Measurements from ENCODE around the gene KRT33A. TPM values are rescaled to one million over a fixed set of nuclear protein-coding genes. Genes with fewer than 3 reads are reported as not detected.
"Not testable (repeated sequence)": the region's sequence is repeated elsewhere in the genome, so short reads cannot be mapped to it uniquely, and the experiment has no call there.

The KRT33A gene
- total and polyA plus RNA-seq, 2 experiments from 2014 or later: not detected

DNA sequence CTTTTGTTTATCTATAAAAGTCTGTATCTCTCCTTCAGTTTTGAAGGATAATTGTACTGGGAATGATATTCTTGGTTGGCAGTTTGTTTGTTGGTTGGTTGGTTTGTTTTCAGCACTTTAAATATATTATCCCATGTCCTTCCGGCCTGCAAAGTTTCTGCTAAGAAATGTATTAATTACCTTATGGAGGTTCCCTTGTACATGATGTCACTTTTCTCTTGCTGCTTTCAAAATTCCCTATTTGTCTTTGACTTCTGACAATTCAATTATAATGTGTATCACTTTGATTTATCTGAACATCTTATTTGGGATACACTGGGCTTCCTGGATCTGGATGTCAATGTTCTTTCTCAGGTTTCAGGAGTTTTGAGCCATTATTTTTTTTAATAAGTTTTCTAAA, 35.6 kb upstream of the KRT33A start:
- DNase-seq (ENCODE audit: low spot score): no peak
- Histone ChIP-seq H3K27ac (no peak overlapping the region), H2AFZ (no peak overlapping the region), H3K4me1 (ENCODE audit: insufficient read depth) (no peaks in the 10 kb centered on the region), H3K4me2 (no peak overlapping the region), H3K27me3 (no peaks in the 10 kb centered on the region), H3K9me2 (replicated peaks; ENCODE audit: insufficient read depth) (no peaks in the 10 kb centered on the region), H3K9me3 (ENCODE audit: low read depth) (no peaks in the 10 kb centered on the region), H3K36me3 (replicated peaks; ENCODE audit: insufficient read depth, low read depth) (no peaks in the 10 kb centered on the region), H3K79me2 (no peaks in the 10 kb centered on the region), H3K4me3 (no peak overlapping the region), H4K20me1 (ENCODE audit: insufficient read depth, poor library complexity, severe bottlenecking) (no peaks in the 10 kb centered on the region)
- WGBS (ENCODE audit: low lambda C conversion rate, missing lambda C conversion rate): 98% methylated on average over 1 of the region's 1 CpG
- TF ChIP-seq EZH2 (IDR thresholded peaks at IDR 0.05; ENCODE audit: borderline replicate concordance) (no peak), CTCF (IDR thresholded peaks at IDR 0.05; ENCODE audit: poor library complexity) (no peak), EZH2phosphoT487 (IDR thresholded peaks at IDR 0.05; ENCODE audit: low read depth, severe bottlenecking, unreplicated experiment) (no peak)

DNA sequence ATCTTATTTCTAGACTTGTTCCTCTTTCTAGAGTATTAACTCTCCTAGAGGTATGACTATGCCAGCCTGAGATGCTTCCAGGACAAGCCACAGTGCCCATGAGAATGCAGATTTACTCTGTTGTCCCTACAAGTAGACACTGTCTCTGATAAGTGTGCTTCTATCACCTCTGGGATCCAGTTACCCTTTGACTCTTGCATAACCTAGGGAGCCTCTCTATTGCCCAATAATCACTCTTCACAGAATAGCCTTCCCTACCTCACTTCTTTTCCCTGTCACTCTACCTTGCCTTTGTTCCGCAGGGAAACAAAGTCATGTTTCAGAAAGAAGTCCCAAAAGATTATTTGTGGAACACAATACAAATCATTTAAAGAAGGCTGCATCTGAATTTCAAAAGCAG, 33.1 kb upstream of the KRT33A start:
- H3K9me3 ChIP-seq (ENCODE audit: low read depth): no peaks in the 10 kb centered on the region
- TF ChIP-seq EZH2 (IDR thresholded peaks at IDR 0.05; ENCODE audit: borderline replicate concordance) (no peak), CTCF (IDR thresholded peaks at IDR 0.05; ENCODE audit: poor library complexity) (no peak)
- H3K27ac ChIP-seq: no peak overlapping the region
- no peak overlapping the region for H3K4me3 ChIP-seq
- no peaks in the 10 kb centered on the region for H3K4me1 ChIP-seq (ENCODE audit: insufficient read depth)
- H2AFZ ChIP-seq: no peak overlapping the region
- H3K36me3 ChIP-seq (replicated peaks; ENCODE audit: insufficient read depth, low read depth): no peaks in the 10 kb centered on the region
- H3K9me2 ChIP-seq (replicated peaks; ENCODE audit: insufficient read depth): no peaks in the 10 kb centered on the region
- DNase-seq (ENCODE audit: low spot score): no peak
- no peaks in the 10 kb centered on the region for H3K27me3 ChIP-seq
- no peaks in the 10 kb centered on the region for H3K79me2 ChIP-seq
- 90% methylated on average over 1 of the region's 1 CpG for WGBS (ENCODE audit: low lambda C conversion rate, missing lambda C conversion rate)
- H4K20me1 ChIP-seq (ENCODE audit: insufficient read depth, poor library complexity, severe bottlenecking): no peaks in the 10 kb centered on the region
- H3K4me2 ChIP-seq: no peak overlapping the region

GRCh38 chr17:41382394-41382793, 31.8 kb upstream of the KRT33A start:
- H3K4me2 ChIP-seq: no peak overlapping the region
- no peaks in the 10 kb centered on the region for H3K36me3 ChIP-seq (replicated peaks; ENCODE audit: insufficient read depth, low read depth)
- TF ChIP-seq EZH2phosphoT487 (IDR thresholded peaks at IDR 0.05; ENCODE audit: low read depth, severe bottlenecking, unreplicated experiment): no peak
- TF ChIP-seq EZH2 (IDR thresholded peaks at IDR 0.05; ENCODE audit: borderline replicate concordance): no peak
- no peak for TF ChIP-seq CTCF (IDR thresholded peaks at IDR 0.05; ENCODE audit: poor library complexity)
- H2AFZ ChIP-seq: no peak overlapping the region
- H3K4me3 ChIP-seq: no peak overlapping the region
- no peaks in the 10 kb centered on the region for H3K4me1 ChIP-seq (ENCODE audit: insufficient read depth)
- no peak overlapping the region for H3K27ac ChIP-seq
- 96% methylated on average over 1 of the region's 1 CpG for WGBS (ENCODE audit: low lambda C conversion rate, missing lambda C conversion rate)
- H3K9me3 ChIP-seq (ENCODE audit: low read depth): no peaks in the 10 kb centered on the region
- H3K9me2 ChIP-seq (replicated peaks; ENCODE audit: insufficient read depth): no peaks in the 10 kb centered on the region
- no peaks in the 10 kb centered on the region for H4K20me1 ChIP-seq (ENCODE audit: insufficient read depth, poor library complexity, severe bottlenecking)
- H3K27me3 ChIP-seq: no peaks in the 10 kb centered on the region
- DNase-seq (ENCODE audit: low spot score): no peak
- no peaks in the 10 kb centered on the region for H3K79me2 ChIP-seq

DNA sequence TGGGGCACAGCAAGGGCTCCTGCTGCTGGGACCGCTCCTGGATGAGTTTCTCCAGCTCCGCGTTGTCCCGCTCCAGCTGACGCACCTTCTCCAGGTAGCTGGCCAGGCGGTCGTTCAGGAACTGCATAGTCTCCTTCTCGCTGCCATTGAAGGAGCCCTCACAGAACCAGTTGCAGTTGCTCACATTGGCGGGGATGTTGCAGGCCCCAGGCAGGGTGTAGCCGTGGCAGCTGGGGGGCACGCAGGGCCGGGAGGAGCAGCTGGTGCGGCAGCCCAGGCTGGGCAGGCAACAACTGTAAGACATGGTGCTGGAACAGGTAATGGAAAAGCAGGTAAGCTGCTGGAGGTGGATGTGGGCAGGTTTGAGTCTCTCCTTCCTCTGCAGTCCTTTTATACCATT, 31.3 kb upstream of the KRT33A start, which contains the start of gene KRT34:
Gene KRT34, minus strand, starts transcription at position 364 of the 400 bp plus-strand sequence. Its CDS starts 60 bp downstream, at position 304.
- H3K9me2 ChIP-seq (replicated peaks; ENCODE audit: insufficient read depth); H3K4me1 ChIP-seq (ENCODE audit: insufficient read depth); H3K79me2 ChIP-seq; H2AFZ ChIP-seq; DNase-seq (ENCODE audit: low spot score); H3K9me3 ChIP-seq (ENCODE audit: low read depth); H3K36me3 ChIP-seq (replicated peaks; ENCODE audit: insufficient read depth, low read depth); H4K20me1 ChIP-seq (ENCODE audit: insufficient read depth, poor library complexity, severe bottlenecking); H3K4me3 ChIP-seq; H3K27ac ChIP-seq; H3K4me2 ChIP-seq; H3K27me3 ChIP-seq: not testable (repeated sequence)
- WGBS (ENCODE audit: low lambda C conversion rate, missing lambda C conversion rate): 96% methylated on average over 13 of the region's 13 CpGs

GRCh38 chr17:41380091-41380490, 29.5 kb upstream of the KRT33A start:
- H3K4me3 ChIP-seq; H4K20me1 ChIP-seq (ENCODE audit: insufficient read depth, poor library complexity, severe bottlenecking); H3K36me3 ChIP-seq (replicated peaks; ENCODE audit: insufficient read depth, low read depth); H3K4me2 ChIP-seq; DNase-seq (ENCODE audit: low spot score); H3K27me3 ChIP-seq; H2AFZ ChIP-seq; H3K9me2 ChIP-seq (replicated peaks; ENCODE audit: insufficient read depth); H3K79me2 ChIP-seq; H3K9me3 ChIP-seq (ENCODE audit: low read depth); H3K4me1 ChIP-seq (ENCODE audit: insufficient read depth); H3K27ac ChIP-seq: not testable (repeated sequence)
- WGBS (ENCODE audit: low lambda C conversion rate, missing lambda C conversion rate): 84% methylated on average over 7 of the region's 7 CpGs
